Panc1 (cell line): ENCODE results near the gene YBEY.

Experiments used
- CTCF ChIP-seq: fragments of 450-650 bp; IDR thresholded peaks from 2 replicates; pipeline ENCODE4 v1.5.1; 2017; ENCODE audit warnings: mild to moderate bottlenecking
- POLR2AphosphoS5 ChIP-seq: IDR thresholded peaks from 2 replicates; pipeline ENCODE4 v1.6.1; 2012; ENCODE audit warnings: mild to moderate bottlenecking, low read depth, low read length, moderate library complexity
- REST ChIP-seq, 2 experiments: IDR thresholded peaks; 2 replicates each; pipeline ENCODE4 v1.6.1; 2011 to 2012; ENCODE audit warnings: low read depth in 2 of 2, control low read depth in 1 of 2, low read length in 1 of 2, mild to moderate bottlenecking in 1 of 2, moderate library complexity in 1 of 2; ENCODE audit not compliant: insufficient read depth in 1 of 2
- SIN3A ChIP-seq: IDR thresholded peaks from 2 replicates; pipeline ENCODE4 v1.6.1; 2012; ENCODE audit warnings: low read depth, mild to moderate bottlenecking, low read length, moderate library complexity, borderline replicate concordance; ENCODE audit not compliant: insufficient read depth
- TCF7L2 ChIP-seq: IDR thresholded peaks from 2 replicates; pipeline ENCODE4 v1.6.1; 2011; ENCODE audit warnings: mild to moderate bottlenecking, low read depth, low read length, inconsistent platforms

- TF ChIP-seq CTCF, result no peak
- no peak for TF ChIP-seq POLR2AphosphoS5
- TF ChIP-seq REST (IDR thresholded peaks at IDR 0.05; ENCODE audit: insufficient read depth in 1 of 2, low read depth in 2 of 2, low read length in 1 of 2), result no peak
- no peak for TF ChIP-seq SIN3A
- no peak for TF ChIP-seq TCF7L2
Observed at GRCh38 chr21:46246345-46246744, 39.8 kb upstream of the YBEY start.
